Measurements from ENCODE around the gene TXNDC15.

Gene TXNDC15

DNA sequence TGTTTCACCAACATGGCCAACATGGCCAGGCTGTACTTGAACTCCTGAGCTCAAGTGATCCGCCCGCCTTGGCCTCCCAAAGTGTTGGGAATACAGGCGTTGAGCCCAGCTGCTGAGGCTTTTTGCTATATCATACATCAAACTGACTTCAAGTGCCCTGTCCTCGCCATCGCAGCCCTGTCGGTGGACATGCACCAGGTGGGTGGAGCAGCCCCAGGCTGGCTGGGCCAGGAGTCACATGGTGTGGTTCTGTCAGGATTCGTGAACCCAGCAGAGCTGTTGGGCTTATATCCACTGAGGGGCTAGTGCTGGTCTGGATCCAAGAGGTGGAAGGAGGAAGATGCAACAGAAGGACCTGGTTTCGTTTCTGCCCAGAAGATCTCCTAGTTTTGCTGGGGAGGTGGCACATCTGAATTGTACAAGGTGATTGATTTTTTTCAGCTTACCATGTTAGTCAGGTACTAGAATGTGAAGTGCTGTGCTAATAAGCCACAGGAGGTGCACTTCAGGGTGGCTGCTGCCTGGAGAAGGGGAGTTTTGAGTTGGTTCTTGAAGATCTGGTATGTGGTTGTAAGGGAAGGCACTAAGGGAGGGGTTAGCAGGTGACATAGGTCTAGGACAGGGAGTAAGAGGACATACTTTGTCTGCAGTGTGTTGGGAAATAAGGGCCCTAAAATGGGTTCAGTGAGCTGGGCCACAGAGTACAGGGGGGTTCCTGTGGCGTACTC, 46.8 kb downstream of the TXNDC15 start:
- no peak for DNase-seq

- no peak for DNase-seq
Observed at GRCh38 chr5:134932508-134932907, 58.3 kb downstream of the TXNDC15 start.

DNA sequence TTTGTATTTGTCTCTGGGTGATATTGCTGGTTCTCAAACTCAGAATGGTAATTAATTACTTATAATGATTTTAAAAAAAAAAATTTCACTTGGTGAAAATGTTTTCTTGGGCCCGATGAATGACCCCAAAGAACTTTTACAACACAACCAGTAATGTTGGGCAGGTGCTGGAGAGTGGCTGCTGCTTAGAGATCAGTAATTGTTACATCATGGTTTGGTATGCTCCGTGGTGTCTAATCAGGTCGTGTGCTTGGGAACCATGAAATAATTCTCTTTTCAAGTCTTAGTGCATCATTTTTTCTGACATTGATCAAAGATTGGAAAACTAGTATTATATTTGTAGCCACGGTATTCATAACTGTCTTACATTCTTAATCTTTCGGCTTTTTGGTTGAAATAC, 60.0 kb downstream of the TXNDC15 start:
- no peak for DNase-seq

DNA sequence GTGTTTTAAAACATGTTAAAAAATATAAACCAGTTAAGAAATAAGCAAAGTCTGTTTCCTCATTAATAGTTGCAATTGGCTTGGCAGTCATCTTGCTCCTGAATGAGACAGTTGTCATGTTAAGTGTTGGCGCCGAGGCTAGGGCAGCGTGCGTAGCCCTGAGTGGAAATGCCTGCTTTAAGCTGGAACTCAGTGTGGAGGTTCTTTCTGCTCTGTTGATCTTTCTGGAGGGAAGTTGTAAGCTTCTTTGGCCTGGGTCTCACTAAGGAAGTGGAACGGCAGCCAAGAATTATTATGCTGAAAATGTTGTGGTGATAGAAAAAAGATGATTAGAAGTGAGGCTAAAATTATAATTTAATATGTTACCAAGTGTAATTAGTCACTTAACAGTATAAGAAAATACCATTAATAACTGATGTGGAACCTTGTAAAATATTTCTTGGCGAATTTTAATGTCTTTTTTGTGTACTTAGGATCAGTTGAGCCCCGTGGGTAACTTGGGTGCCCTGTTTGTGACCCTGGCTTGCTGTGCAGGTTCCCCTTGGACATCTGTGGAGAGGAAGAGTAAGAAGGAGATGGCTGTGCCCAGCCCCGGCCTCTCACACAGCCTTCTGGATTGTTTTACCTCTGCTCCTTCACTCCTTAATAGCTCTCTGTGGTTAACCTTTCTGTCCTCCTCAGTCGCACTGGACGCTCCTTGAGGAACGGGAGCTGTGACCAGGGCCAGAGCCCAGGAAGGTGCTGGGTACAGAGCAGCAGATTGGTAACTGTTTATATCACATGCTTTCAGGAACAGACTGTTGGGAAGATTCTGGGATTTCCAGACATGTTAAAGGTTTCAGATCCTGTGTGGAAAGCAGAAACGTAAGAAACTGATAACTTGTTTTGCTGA, 61.8 kb downstream of the TXNDC15 start:
- no peak for DNase-seq

DNA sequence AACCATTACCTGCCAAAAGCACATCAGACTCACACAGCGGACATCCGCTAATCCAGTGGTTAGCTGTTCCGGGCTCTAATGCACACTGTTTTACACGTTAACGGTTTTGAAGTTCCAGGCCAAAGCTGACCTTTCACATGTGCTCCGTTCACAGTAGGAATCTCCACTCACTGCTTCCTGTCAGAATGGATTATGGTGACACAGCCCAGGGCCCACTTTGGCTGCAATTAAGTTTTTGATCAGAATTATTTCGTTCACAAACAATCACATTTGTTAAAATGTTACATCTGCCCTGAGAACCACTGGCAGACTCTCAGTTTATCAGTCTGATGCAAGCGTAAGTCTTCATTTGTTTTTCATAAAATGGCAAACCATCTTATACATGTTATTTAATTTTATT, 63.4 kb downstream of the TXNDC15 start:
- DNase-seq, result no peak

DNA sequence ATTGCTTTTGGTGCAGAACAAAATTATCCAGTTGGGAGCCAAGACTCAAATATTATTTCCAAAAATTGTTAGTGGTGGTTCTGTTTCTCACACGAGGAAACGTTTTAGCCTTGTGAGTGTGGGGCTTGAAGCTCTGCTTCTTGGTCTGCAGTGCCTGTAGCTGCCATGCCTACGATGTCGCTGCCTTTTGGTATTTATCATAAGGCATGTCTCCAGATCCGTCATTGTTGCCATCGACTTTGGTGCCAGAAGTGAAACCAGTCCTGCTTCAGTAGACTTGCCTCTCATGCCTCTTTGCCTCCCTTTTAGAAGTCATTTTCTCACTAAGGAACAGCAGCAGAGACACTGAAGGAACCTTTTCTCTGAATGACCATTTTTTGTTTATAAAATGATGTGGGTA, 63.9 kb downstream of the TXNDC15 start:
- DNase-seq, result no peak

- no peak for DNase-seq
Observed at GRCh38 chr5:134939500-134939899, 65.3 kb downstream of the TXNDC15 start.

- no peak for DNase-seq
Observed at GRCh38 chr5:134943547-134943946, 69.4 kb downstream of the TXNDC15 start.

GRCh38 chr5:134944630-134945029, 70.5 kb downstream of the TXNDC15 start:
- no peak for DNase-seq

- no peak for DNase-seq
Observed at GRCh38 chr5:134945041-134945440, 70.9 kb downstream of the TXNDC15 start.

DNA sequence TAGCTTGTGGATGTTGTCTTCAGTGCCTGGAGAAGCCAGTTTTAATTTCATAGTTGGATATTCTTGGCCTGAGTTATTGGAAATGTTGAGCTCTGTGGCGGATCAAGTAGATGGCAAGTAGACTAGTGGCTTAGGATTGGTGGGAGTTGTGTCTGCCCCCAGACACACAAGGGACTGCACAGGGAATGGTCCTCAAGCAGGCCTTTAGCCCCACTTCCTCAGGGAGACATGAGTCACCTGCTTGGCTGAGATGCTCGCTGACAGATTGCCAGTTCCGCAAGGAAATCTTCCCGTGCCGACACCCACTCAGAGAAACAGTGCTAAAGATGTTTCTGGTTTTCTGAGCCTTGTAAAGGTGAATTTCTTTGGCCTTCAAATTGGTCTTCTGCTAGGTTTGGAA, 74.7 kb downstream of the TXNDC15 start:
- DNase-seq, result peak; percentile 57

DNA sequence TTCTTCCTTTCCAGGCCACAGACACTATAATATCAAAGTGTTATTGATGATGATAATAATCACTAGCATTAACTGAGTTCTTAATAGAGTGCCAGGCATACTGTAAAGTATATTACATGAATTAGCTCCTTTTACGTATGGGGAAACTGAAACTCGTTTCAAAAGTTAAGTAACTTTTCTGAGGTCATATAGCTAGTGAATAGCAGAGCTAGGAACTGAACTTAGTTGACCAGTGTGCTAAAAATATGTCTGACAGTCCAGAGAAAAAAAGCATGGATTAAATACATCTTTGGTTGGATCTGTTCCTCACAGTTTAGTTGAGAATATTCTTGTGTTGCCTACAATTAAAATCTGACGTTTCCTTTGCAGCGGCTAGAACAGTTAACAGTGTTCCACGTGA, 75.1 kb downstream of the TXNDC15 start:
- peak; percentile 6 for DNase-seq

Measured in HCEC 1CT (cell line).